ENCODE measurements around the gene EPG5.
"Not testable (repeated sequence)": the region's sequence is repeated elsewhere in the genome, so short reads cannot be mapped to it uniquely, and the experiment has no call there.

The EPG5 gene

DNA sequence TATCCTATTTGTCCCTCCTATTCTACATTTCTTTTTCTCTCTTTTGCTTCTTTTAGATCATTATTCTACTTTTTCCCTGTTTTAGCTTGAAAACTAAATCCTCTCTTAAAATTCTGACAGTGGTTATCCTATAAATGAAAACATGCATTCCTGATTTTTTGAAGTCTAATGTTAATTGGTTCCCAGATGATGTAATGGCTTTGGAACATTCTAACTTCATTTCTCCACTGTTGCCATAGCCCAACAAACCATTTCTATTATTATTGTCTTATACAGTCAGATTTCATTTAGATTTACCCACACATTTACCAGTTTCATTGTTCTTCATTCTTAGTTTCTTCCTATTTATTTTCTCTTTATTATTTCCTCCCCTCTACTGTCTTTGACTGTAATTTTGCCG is 105.2 kb downstream of the EPG5 start:
- no peak for DNase-seq

DNA sequence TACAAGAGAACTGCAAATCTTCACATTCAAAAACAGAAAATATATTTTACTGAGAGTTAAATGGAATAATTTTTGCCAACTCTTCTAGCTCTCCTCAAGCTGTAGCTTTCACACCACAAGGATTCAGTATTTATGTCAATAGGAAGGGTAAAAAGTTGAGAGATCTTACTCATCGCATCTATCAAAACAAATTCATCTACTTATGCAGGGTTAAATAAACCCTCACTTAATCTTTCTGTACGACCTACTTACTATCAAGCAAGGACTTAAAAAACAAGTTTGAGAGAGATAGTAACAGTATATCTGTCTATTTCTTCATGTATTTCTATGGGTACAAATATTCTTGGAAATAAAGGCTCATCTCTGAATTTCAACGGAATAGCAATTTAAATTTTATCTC is 106.2 kb downstream of the EPG5 start:
- DNase-seq = no peak

DNA sequence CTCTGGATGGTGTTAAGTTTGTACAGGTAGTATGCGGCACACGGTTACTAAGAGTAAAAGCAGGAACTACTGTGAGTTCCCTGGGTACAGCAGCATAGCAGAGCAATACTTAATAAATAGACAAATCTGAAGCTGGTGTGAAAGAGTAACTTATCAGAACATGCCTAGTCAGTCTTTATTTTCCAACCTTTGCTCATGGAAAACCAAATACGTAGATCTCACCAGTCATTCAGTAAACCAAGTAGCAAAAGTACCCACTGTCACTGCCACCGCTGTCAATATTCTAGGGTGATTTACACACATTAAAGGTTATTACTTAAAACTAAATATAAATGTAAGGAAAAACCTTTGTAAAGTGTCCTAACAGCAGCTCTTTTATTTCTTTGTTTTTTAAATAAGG is 106.6 kb downstream of the EPG5 start:
- no peak for DNase-seq

DNA sequence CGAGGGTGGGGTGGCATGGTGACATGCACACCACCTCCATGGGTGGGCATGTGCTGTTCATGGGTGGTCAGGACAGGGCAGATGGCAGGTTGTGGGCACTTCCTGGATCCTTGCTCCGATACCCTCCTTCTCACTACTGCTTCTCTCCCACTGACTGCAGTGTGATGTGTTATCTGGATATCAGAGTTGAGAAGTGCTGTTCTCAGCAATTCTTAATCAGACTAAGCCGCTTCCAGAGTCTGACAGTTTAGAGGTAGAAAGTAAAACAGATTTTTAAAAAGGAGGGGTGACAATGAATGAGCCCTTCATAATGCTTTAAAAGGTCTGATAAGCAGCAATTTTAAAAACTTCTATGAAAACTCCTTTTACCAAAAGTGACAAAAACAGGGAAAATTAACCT is 107.8 kb downstream of the EPG5 start:
- DNase-seq = no peak

DNA sequence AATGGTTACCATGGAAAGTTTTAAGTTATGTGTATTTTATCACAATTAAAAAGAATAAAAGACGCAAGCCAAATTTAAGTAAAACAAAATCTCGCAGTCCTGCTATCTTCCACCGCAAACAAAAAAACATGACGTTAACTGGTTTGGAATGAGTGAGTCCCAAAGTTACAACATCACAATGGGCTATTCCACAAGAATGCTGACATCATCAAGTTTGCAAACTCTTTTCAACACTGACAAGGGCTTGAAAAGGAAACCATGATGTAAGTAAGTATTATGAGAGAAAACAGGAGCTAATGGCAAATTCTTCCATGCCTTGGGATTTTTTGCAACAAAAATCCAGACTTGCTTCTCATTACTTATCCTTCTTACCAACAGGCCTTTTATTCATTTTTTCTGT is 110.6 kb downstream of the EPG5 start:
- DNase-seq = no peak

DNA sequence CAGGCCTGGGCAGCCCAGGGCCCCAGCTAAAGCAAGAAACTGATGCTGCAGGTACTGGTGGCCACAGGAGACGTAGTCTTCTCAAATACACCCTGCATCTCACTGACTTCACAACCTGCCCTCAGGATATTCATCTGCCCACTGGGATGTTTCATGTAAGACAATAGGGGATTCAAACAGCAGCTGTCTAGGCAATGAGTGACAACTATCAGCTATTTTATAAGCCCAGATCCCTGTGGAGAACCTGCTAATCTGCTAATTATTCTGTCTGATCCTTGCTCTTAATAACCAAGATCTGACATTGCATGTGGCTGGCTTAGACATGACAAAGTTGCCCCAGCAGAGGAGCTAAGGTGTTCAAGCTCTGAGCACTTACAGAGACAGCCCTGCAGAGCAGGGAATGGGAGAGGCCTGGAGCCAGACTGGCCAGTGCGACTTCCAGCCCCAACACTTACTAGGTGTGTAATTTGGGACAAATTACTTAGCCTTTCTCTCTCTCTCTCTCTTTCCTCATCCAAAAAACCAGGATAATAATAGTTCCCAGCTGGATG is 113.0 kb downstream of the EPG5 start:
- DNase-seq = no peak

DNA sequence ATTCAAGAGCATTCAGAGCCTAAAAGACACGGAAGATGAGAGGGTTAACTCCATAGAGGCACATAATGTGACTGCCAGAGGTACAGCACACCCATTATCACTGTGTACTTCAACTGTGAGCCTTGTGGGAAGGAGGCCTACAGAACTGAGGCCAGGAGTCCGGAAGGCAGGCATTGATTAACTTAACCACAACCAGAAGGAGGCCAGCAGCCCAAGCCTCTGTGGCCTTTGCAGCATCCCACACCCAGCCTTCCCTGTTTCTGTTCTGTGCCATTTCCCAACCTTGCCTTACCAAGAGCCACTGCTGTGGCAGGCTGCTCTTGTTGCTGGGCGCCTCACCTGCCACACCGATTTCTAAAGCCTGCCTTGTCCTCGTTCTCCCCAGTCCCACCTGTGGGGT is 114.5 kb downstream of the EPG5 start:
- DNase-seq = no peak

DNA sequence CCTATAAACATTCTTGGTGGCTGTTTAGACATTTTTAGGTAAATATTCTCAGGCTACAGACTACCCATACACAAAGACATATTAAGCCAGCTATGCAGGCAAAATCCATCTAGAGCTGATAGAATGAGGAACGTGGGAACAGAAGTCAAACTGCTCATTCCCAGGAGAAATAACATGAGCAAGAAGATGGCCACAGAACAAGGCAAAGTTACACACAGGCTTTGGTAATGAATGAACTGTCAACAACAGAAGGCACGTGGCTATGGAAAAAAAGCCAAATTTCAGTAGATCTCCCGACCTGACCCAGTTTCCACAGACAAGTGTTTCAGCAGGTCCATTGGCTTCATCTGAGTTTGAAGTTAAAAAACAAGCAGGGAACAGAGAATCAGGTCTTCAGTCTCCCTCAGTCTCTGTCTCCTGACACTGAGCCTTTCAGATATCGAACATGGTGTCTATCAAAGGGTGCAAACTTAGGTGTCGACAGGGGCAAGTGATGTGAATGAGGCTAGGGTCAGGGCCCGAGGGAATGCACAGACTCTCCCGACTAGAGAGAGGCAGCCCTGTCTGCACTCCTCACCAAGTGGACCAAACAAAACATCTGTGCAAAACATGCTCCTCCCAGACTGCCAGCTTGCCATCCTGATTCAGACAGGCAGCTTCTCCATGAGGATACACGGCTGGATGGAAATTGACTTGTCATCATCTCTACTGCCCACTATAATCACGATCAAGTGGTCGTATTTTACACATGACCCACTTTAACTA is 115.8 kb downstream of the EPG5 start:
- no peak for DNase-seq

DNA sequence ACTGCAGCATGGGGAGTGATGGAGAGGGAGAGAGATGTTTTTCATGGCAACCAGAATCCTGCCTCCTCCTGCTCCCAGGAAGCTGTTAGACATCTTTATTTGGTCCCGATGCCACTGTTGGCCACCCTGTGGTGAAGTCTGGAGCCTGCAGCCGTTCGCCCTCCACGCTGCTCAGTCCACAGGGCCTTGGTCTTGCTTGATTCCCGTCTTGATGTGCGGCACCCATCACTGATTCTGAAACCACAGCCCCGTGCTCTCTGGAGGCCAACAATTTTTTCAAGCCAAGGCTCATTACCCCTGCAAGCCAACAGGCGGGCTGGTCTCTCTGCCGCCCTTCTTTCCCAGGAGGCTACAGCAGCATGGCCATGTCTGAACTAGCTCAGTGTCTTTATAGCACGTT is 117.1 kb downstream of the EPG5 start:
- DNase-seq = no peak

DNA sequence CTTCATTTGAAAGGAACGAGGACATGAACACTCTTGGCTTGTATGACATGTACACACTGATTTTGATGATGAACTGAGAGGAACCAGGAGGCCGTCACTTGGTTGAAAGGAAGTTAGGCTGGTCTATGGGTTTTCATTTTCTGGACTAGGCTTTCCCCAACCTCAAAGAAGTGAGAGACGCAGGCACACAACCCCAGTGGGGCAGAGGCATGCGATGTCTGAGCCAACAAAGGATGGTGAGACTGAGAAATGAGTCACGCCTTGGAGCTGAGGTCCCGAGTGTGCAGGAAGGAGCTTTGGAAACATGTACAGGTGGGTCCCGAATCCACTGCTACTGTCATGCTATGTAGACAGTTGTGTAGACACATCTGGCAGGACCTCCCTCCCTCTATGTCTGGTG is 117.6 kb downstream of the EPG5 start:
- DNase-seq = no peak

DNA sequence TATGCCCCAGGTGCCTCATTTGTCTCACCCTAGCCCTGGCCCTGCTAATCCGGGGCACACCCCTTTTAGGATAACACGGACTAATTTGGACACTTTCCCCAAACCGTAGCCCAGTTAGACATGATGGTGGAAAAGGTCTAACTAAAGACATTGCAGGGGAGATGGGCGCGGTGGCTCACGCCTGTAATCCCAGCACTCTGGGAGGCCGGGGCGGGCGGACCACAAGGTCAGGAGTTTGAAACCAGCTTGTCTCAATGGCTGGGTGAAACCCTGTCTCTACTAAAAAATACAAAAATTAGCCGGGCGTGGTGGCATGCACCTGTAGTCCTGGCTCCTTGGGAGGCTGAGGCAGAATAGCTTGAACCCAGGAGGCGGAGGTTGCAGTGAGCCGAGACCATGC is 118.5 kb downstream of the EPG5 start:
- DNase-seq = not testable (repeated sequence)

DNA sequence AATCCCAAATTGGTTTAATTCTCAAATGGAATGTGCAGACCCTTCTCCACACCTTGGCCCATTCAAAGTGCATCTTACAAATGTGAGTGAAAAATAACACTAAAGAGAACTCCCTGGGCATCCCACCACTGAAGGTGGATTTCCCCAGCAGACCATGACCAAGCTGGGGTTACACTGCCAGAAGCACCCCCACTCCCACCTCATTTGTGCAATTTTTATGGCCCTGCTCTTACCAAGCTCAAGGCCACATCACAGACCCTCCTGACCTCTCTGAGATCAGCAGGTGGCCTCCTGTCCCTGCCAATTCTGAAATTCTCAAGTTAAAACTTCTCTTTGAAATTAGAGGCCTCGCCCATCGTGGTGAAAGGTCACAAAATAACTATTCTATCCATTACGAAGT is 120.0 kb downstream of the EPG5 start:
- DNase-seq = no peak

DNA sequence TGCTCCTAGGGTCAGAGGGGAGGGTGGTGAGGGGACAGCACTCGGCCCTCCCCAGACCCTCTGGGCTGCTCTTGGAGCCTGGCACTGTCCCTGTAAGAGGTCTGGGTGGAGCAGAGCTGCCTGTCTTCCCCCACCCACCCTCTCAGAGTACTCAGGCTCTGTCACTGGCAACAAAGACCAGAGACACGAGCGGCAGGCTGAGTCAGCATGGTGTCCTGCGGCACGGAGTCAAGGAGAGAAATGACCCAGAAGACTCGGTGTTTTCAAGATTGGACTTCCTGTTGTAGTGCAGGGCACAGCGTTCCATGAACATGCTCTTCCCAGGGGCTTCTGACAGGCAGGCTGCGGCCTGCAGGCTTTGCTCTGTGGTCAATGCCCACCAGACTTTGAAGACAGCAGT is 121.7 kb downstream of the EPG5 start:
- DNase-seq = no peak

DNA sequence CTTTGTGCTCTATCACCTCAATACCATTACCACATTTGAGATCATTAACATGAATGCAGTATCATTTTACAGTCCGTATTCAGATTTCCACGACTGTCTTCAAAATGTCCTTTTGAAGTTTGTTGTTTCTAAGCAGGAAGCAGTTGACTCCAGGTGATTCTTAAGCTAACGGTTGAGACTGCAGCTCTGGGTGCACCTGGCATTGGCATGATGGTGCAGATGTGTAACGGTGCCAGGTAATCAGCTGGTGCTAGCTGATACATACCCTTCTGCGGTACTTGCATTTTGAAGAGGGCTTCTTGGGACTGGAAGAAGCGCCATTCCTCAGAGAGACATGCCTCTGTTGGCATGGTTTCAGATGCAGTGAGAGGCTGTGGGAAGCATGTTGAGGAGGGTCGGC is 122.2 kb downstream of the EPG5 start:
- no peak for DNase-seq

DNA sequence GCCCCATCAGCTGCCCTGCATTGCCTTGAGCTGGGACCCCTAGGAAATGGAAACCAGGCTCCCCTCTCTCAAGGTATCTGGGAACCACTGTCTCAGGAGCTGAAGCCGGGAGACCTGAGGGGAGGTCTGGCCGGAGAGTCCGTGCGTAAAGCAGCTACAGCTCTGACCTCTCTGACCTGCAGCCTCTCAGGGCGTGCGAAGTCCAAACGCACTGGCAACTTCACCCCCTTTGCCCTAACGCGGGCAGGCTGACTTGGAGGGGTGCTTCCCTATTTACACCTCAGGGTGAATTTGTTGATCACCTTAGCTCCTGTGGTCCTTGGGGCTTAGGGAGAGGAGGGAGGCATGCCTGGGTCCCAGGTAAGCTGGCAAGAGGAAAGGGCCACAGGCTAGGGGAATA is 124.1 kb downstream of the EPG5 start:
- DNase-seq = no peak

DNA sequence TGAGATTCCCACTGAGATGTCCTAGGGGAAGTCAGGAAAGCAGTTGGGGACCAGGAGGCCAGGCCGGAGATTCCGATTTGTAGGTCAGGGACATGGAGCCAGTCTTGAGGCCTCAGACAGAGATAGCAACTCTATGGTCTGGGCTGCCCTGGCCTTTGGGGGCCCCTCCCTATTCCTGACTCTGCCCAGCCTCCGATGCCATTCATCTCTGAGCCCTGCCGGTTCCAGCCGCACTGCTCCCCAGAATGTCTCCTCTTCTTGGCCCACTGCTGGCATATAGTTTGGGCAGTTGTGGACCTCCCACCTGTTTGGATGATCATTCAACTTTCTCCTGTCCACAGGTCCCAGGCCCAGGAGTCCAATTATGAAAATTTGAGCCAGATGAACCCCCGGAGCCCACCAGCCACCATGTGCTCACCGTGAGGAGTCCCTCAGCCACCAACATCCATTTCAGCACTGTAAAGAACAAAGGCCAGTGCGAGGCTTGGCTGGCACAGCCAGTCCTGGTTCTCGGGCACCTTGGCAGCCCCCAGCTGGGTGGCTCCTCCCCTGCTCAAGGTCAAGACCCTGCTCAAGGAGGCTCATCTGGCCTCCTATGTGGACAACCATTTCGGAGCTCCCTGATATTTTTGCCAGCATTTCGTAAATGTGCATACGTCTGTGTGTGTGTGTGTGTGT is 125.2 kb downstream of the EPG5 start:
- DNase-seq = no peak

DNA sequence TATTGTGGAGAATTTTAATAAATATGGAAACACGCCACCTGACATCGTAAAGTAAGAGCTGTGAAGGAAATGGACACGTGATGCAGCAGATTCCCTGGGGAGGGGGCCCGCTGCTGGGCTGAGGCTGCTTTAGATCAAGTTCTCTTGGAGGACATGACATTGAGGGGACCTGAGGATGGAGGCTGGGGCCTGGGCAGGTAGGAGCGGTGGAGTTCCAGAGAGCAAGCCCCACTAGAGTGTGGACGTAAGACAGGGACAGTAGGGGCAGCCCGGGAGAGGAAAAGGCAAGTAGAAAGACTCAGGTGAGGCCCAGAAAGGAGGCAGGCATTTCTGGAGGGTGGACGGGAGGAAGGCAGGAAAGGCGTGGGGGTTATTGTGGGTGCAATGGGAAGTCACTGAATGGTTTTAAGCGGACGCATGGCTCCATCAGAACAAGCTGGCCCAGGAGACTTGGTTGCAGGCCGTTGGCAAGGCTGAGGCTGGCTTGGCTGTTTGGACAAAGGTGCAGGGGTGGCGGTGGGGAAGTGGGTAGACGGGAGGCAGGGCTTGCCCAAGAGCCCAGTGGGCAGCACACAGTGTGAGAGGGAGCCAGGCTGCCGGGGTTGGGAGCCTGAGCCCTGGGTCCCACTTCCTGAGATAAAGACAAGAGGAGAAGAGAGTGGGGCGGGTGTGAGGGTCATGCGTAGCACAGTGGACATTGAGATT is 125.9 kb downstream of the EPG5 start:
- DNase-seq = no peak

DNA sequence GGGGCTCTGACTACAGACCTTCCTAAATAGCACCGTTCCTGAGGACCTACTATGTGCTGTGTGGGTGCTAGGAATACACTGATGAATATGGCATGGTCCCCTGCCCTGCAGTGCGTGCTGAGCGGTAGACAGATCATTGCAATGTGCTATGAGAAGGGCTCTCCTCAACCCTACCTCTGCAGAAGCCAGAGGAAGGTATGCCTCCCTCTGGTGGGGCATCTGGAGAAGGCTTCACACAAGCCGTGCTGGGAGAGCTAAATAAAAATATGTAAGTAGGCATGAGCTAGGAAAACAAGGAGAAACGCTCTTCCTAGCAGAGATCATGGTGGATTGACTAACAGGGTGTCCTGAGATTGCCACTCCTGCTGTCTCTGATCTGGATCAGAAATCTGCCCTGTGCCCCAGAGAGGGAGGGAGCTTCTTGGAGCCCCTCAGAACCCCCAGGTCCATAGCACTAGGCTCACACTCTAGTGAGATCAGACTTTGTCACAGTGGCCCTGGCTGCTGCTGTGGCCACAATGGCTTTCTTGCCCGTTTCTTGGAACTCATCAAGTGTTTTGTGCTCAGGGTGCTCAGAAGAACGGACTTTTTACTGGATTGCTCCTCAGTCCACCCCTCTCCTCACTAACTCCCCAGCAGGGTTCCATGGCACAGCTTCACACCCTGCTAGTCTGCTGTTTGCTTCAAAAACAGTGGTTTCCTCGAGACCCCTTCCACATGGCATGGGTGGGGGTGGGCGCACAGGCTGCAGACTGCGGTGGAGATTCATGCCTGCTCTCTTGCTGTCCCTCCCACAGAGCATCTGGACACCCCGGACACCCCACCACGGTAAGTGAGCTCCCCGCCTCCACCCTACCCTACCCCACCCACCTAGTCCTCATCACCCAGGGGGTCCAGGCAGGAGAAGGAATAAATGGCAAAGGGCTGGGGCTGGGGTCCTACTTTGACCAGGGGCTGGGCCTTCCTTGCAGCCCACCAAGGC is 127.4 kb downstream of the EPG5 start:
- DNase-seq = peak; percentile 26

DNA sequence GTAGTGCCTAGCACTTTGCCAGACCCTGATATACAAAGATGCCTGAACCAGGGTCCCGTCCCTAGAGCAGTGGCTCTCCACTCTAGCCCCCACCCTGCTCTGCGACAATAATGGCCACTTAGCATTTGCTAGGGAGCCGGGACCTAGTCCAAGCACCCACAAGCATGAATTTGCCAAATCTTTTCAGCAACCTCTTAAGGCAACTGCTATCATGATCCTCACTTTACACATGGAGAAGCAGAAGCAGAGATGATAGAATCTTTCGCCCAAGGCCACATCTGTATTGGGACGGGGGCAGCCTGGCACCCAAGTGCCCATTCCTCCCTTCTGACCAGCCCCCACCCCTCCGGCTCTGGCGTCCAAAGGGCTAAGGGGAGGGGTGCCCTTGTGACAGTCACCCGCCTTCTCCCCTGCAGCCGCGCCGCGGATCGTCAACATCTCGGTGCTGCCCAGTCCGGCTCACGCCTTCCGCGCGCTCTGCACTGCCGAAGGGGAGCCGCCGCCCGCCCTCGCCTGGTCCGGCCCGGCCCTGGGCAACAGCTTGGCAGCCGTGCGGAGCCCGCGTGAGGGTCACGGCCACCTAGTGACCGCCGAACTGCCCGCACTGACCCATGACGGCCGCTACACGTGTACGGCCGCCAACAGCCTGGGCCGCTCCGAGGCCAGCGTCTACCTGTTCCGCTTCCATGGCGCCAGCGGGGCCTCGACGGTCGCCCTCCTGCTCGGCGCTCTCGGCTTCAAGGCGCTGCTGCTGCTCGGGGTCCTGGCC is 128.6 kb downstream of the EPG5 start:
- DNase-seq = peak; percentile 23

DNA sequence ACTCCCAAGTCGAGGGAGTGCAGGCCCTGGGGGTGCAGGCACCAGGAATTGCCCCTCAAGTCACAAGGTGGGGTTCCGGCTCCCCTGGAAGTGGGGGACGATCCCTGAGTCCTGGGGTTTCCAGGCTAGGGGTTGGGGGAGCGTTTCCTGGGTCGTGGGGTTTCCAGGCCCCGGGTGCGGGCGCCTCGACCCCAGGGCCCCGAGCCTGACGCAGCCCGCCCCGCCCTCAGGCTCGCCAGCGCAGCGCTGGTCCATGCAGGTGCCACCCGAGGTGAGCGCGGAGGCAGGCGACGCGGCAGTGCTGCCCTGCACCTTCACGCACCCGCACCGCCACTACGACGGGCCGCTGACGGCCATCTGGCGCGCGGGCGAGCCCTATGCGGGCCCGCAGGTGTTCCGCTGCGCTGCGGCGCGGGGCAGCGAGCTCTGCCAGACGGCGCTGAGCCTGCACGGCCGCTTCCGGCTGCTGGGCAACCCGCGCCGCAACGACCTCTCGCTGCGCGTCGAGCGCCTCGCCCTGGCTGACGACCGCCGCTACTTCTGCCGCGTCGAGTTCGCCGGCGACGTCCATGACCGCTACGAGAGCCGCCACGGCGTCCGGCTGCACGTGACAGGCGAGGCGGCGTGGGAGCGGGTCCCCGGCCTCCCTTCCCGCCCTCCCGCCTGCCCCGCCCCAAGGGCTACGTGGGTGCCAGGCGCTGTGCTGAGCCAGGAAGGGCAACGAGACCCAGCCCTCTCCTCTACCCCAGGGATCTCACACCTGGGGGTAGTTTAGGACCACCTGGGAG is 129.7 kb downstream of the EPG5 start:
- DNase-seq = peak; percentile 22
